ENCODE results near the gene NFIB.

- TF ChIP-seq TCF12 (IDR thresholded peaks at IDR 0.05; ENCODE audit: low read depth, low read length) (no peak), NANOG (IDR thresholded peaks at IDR 0.05; ENCODE audit: insufficient read depth, low read depth, low read length, poor library complexity, severe bottlenecking) (no peak), GTF2F1 (IDR thresholded peaks at IDR 0.05; ENCODE audit: borderline replicate concordance, low read depth, low read length) (no peak), SRF (IDR thresholded peaks at IDR 0.05; ENCODE audit: low read depth, low read length) (no peak), JUND (IDR thresholded peaks at IDR 0.05; ENCODE audit: low read length) (no peak), CTCF (IDR thresholded peaks at IDR 0.05; ENCODE audit: control extremely low read depth in 1 of 3, insufficient read depth in 1 of 3, low read depth in 1 of 3, low read length in 3 of 3) (no peak), ATF2 (IDR thresholded peaks at IDR 0.05; ENCODE audit: low read length) (no peak), CBX5 (IDR thresholded peaks at IDR 0.05; ENCODE audit: low read depth, low read length) (no peak), ZNF274 (IDR thresholded peaks at IDR 0.05; ENCODE audit: borderline replicate concordance, extremely low read depth, low read length) (no peak), POLR2AphosphoS5 (IDR thresholded peaks at IDR 0.05; ENCODE audit: low read depth, low read length) (no peak)
Observed at GRCh38 chr9:14156046-14156445, 157.9 kb downstream of the NFIB start.
